Small intestine (tissue), 16 donors: ENCODE results near the gene CCDC74B. TPM values are rescaled to one million over a fixed set of nuclear protein-coding genes. Genes with fewer than 3 reads are reported as not detected.
"Not testable (repeated sequence)": the region's sequence is repeated elsewhere in the genome, so short reads cannot be mapped to it uniquely, and the experiment has no call there.

Source experiments
- DNase-seq, 2 donors: peaks; one replicate each; pipeline versions ENCODE4 v3.0.0 to v3.0.0-alpha.2; 2013
- FAIRE-seq: peaks from 2 replicates; lab custom pipeline; 2012; peaks lifted over from hg19 to GRCh38; lab: Jason Lieb, UNC
- H3K27ac ChIP-seq, 3 donors: one replicate each; pipeline ENCODE4 v1.5.1; 2013; ENCODE audit warnings: low read length in 2 of 3, mild to moderate bottlenecking in 2 of 3, control low read depth in 1 of 3, inconsistent platforms in 1 of 3, low read depth in 1 of 3, moderate library complexity in 1 of 3
- H3K27me3 ChIP-seq, 3 donors: one replicate each; pipeline ENCODE4 v1.6.1; 2013; ENCODE audit warnings: low read length in 3 of 3, inconsistent platforms in 1 of 3; ENCODE audit not compliant: control insufficient read depth in 3 of 3, insufficient read depth in 3 of 3
- H3K36me3 ChIP-seq, 3 donors: one replicate each; pipeline ENCODE4 v1.6.1; 2013; ENCODE audit warnings: low read length in 3 of 3, inconsistent platforms in 1 of 3, low read depth in 1 of 3, mild to moderate bottlenecking in 1 of 3, moderate library complexity in 1 of 3; ENCODE audit not compliant: control insufficient read depth in 3 of 3, insufficient read depth in 2 of 3
- H3K4me1 ChIP-seq, 3 donors: one replicate each; pipeline ENCODE4 v1.6.1; 2013; ENCODE audit warnings: low read length in 2 of 3, inconsistent platforms in 1 of 3, low read depth in 1 of 3, mild to moderate bottlenecking in 1 of 3, moderate library complexity in 1 of 3; ENCODE audit not compliant: control insufficient read depth in 3 of 3, insufficient read depth in 2 of 3
- H3K4me3 ChIP-seq, 3 donors: one replicate each; pipeline ENCODE4 v1.5.1; 2013; ENCODE audit warnings: low read length in 3 of 3, control low read depth in 1 of 3, inconsistent platforms in 1 of 3, low read depth in 1 of 3, mild to moderate bottlenecking in 1 of 3, moderate library complexity in 1 of 3
- H3K9me3 ChIP-seq, 2 donors: one replicate each; pipeline ENCODE4 v1.6.1; 2013; ENCODE audit warnings: low read depth in 1 of 2, low read length in 1 of 2; ENCODE audit not compliant: control insufficient read depth in 2 of 2, insufficient read depth in 1 of 2
- WGBS, 3 donors: extraction: QIAGEN DNeasy Blood & Tissue Kit; methylation state at CpG; one replicate each; pipeline ENCODE4 v1.1.7; 2013; 5-methylcytosine and 5-hydroxymethylcytosine counted together
- long read RNA-seq, 10 donors: transcript quantifications; one replicate each; lab custom pipeline, GENCODE V29; 2026
- polyA plus RNA-seq, 4 donors: library from polyadenylated mRNA; stranded (reverse) in 3 of 4; unstranded in 1 of 4; fragments of 200-250 nt in 3 of 4; fragments of 120-200 nt in 1 of 4; gene quantifications; one replicate each; pipeline versions ENCODE4 v1.2.1 to v1.2.3, GENCODE V29; 2013
- donor health status: healthy with polysubstance abuse.
- donor health status: control.
- donor health status: control.
- donor health status: Bipolar disorder and iron deficiency.
- donor health status: healthy.

CCDC74B gene
- polyA plus RNA-seq = 1 to 10 TPM in 1 of 4 donors, under 1 TPM in 1, not detected in 2; 0.81 to 1.5 TPM
- long read RNA-seq, donor 1 = 0 reads
- long read RNA-seq, donor 2 = 0 reads
- long read RNA-seq, donor 3, partial matches to known transcripts = 0 of 1 reads
- long read RNA-seq, donor 3, other reads (novel, unspliced or antisense) = 0 of 1 reads
- long read RNA-seq, donor 4 = 0 reads
- long read RNA-seq, donor 5 = 0 reads
- long read RNA-seq, donor 6 = 0 reads
- long read RNA-seq, donor 7 = 0 reads
- long read RNA-seq, donor 8 = 0 reads
- long read RNA-seq, donor 9 = 0 reads
- long read RNA-seq, donor 10, partial matches to known transcripts = 0 of 3 reads
- long read RNA-seq, donor 10, other reads (novel, unspliced or antisense) = 0 of 3 reads

- H3K9me3 ChIP-seq, H3K27ac ChIP-seq, H3K36me3 ChIP-seq, H3K4me1 ChIP-seq, FAIRE-seq: not testable (repeated sequence)
- DNase-seq = peak; percentile 8 to 41
- peaks cover 0 to 12% (median 0%) of the 10 kb centered on the region in 3 donors for H3K27me3 ChIP-seq
- peak within 1 kb of the TSS in 1 of 3 donors; percentile 7 for H3K4me3 ChIP-seq
- 3 to 6% (median 4%) methylated on average over 26 to 30 of the region's 30 CpGs for WGBS, 3 donors
Measured at GRCh38 chr2:130145006-130145414, at the start of gene CCDC74B. CCDC74B (minus strand) TSS chr2:130145112; CDS start chr2:130144996, 116 bp downstream.

- not testable (repeated sequence) for H3K4me3 ChIP-seq, H3K27ac ChIP-seq
- WGBS, 3 donors = 85 to 93% (median 88%) methylated on average over 17 to 22 of the region's 22 CpGs
Measured at GRCh38 chr2:130193824-130194223, 48.9 kb upstream of the CCDC74B start.

GRCh38 chr2:130192451-130192850, 47.5 kb upstream of the CCDC74B start:
- not testable (repeated sequence) for H3K27me3 ChIP-seq, FAIRE-seq, H3K4me1 ChIP-seq, H3K9me3 ChIP-seq, H3K4me3 ChIP-seq, DNase-seq, H3K27ac ChIP-seq
- peaks cover 0 to 20% (median 0%) of the 10 kb centered on the region in 3 donors for H3K36me3 ChIP-seq
- WGBS, 3 donors = 79 to 92% (median 82%) methylated on average over 3 of the region's 3 CpGs

More at GRCh38 chr2:130193824-130194223, 48.9 kb upstream of the CCDC74B start:
- peaks cover 0 to 13% (median 0%) of the 10 kb centered on the region in 3 donors for H3K36me3 ChIP-seq
- not testable (repeated sequence) for FAIRE-seq, H3K4me1 ChIP-seq, DNase-seq, H3K27me3 ChIP-seq, H3K9me3 ChIP-seq

- whole genome bisulfite sequencing, 3 donors = 91 to 95% (median 93%) methylated on average over 6 of the region's 6 CpGs
Measured at GRCh38 chr2:130191319-130191718, 46.4 kb upstream of the CCDC74B start.

GRCh38 chr2:130190237-130190636, 45.3 kb upstream of the CCDC74B start:
- FAIRE-seq = no peak
- no peaks in the 10 kb centered on the region for H3K9me3 ChIP-seq
- no peaks in the 10 kb centered on the region for H3K27me3 ChIP-seq
- peaks cover 0 to 29% (median 0%) of the 10 kb centered on the region in 3 donors for H3K36me3 ChIP-seq
- WGBS, 3 donors = 76 to 91% (median 86%) methylated on average over 15 of the region's 15 CpGs
- no peak for DNase-seq
- no peaks in the 10 kb centered on the region for H3K4me1 ChIP-seq
- no peak overlapping the region for H3K27ac ChIP-seq
- no peak overlapping the region for H3K4me3 ChIP-seq

More at GRCh38 chr2:130191319-130191718, 46.4 kb upstream of the CCDC74B start:
- not testable (repeated sequence) for DNase-seq, H3K27me3 ChIP-seq, H3K4me1 ChIP-seq, H3K9me3 ChIP-seq, FAIRE-seq, H3K4me3 ChIP-seq, H3K27ac ChIP-seq
- H3K36me3 ChIP-seq = peaks cover 0 to 23% (median 0%) of the 10 kb centered on the region in 3 donors

GRCh38 chr2:130188958-130189357, 44.0 kb upstream of the CCDC74B start:
- H3K4me3 ChIP-seq, FAIRE-seq, H3K9me3 ChIP-seq, H3K27me3 ChIP-seq, H3K4me1 ChIP-seq, DNase-seq, H3K27ac ChIP-seq: not testable (repeated sequence)
- H3K36me3 ChIP-seq = peaks cover 0 to 38% (median 0%) of the 10 kb centered on the region in 3 donors
- WGBS, 3 donors = 79 to 91% (median 83%) methylated on average over 3 to 4 of the region's 4 CpGs

- H3K27ac ChIP-seq, H3K4me3 ChIP-seq, H3K9me3 ChIP-seq, H3K27me3 ChIP-seq, DNase-seq, FAIRE-seq: not testable (repeated sequence)
- WGBS, 3 donors = 91 to 92% (median 91%) methylated on average over 17 of the region's 17 CpGs
- Histone ChIP-seq H3K4me1 (peaks cover 0 to 14% (median 0%) of the 10 kb centered on the region in 3 donors), H3K36me3 (peaks cover 0 to 43% (median 0%) of the 10 kb centered on the region in 3 donors)
Measured at GRCh38 chr2:130187859-130188792, 43.2 kb upstream of the CCDC74B start.

GRCh38 chr2:130187268-130187667, 42.4 kb upstream of the CCDC74B start:
- no peak for DNase-seq

More at GRCh38 chr2:130187268-130187667, 42.4 kb upstream of the CCDC74B start:
- H3K36me3 ChIP-seq = peaks cover 0 to 43% (median 0%) of the 10 kb centered on the region in 3 donors
- no peak for FAIRE-seq
- H3K4me3 ChIP-seq = no peak overlapping the region
- peaks cover 0 to 14% (median 3%) of the 10 kb centered on the region in 3 donors for H3K4me1 ChIP-seq
- no peaks in the 10 kb centered on the region for H3K9me3 ChIP-seq
- 70 to 78% (median 78%) methylated on average over 7 to 8 of the region's 8 CpGs for WGBS, 3 donors
- no peak overlapping the region for H3K27ac ChIP-seq
- H3K27me3 ChIP-seq = no peaks in the 10 kb centered on the region
